ENCODE measurements around the gene HMGCL.
A peak's percentile ranks its signal among the peaks of the same experiment; 100 is the strongest.

DNA sequence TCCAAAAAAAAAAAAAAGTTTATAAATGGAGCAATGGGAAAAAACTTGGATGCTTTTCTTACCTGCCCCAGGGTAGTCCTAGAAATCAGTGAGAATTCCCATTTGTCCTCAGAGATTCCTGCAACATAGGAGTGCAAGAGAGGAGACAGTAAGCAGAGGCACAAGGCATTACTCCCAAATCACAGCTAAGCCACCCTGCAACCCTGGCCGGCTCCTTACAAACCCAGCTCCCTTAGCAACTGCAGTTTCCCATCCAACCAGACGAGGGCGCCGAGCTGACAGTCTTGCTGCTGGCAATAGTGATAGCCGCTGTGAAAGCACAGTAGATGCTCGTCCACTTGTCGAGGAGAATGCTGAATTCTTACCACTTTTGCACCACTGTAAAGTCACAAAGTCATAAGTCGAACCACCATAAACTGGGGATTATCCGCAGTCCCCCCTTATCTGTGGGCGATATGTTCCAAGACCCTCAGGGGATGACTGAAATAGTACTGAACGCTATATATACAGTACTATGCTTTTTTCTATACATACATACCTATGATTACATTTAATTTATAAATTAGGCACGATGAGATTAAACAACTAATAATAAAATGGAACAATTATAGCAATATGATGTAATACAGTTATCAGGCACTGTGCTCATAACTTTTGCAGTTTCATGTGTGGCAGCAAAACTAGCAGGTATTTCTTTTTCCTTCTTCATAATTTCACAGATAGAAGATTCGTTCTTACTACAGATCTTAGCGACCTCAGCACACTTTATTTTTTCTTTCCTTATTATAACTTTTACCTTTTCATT, 53.0 kb downstream of the HMGCL start:
- TF ChIP-seq, protein P1, sequence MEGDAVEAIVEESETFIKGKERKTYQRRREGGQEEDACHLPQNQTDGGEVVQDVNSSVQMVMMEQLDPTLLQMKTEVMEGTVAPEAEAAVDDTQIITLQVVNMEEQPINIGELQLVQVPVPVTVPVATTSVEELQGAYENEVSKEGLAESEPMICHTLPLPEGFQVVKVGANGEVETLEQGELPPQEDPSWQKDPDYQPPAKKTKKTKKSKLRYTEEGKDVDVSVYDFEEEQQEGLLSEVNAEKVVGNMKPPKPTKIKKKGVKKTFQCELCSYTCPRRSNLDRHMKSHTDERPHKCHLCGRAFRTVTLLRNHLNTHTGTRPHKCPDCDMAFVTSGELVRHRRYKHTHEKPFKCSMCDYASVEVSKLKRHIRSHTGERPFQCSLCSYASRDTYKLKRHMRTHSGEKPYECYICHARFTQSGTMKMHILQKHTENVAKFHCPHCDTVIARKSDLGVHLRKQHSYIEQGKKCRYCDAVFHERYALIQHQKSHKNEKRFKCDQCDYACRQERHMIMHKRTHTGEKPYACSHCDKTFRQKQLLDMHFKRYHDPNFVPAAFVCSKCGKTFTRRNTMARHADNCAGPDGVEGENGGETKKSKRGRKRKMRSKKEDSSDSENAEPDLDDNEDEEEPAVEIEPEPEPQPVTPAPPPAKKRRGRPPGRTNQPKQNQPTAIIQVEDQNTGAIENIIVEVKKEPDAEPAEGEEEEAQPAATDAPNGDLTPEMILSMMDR (IDR thresholded peaks at IDR 0.05) = peak; percentile 98
- TF ChIP-seq, protein P2, sequence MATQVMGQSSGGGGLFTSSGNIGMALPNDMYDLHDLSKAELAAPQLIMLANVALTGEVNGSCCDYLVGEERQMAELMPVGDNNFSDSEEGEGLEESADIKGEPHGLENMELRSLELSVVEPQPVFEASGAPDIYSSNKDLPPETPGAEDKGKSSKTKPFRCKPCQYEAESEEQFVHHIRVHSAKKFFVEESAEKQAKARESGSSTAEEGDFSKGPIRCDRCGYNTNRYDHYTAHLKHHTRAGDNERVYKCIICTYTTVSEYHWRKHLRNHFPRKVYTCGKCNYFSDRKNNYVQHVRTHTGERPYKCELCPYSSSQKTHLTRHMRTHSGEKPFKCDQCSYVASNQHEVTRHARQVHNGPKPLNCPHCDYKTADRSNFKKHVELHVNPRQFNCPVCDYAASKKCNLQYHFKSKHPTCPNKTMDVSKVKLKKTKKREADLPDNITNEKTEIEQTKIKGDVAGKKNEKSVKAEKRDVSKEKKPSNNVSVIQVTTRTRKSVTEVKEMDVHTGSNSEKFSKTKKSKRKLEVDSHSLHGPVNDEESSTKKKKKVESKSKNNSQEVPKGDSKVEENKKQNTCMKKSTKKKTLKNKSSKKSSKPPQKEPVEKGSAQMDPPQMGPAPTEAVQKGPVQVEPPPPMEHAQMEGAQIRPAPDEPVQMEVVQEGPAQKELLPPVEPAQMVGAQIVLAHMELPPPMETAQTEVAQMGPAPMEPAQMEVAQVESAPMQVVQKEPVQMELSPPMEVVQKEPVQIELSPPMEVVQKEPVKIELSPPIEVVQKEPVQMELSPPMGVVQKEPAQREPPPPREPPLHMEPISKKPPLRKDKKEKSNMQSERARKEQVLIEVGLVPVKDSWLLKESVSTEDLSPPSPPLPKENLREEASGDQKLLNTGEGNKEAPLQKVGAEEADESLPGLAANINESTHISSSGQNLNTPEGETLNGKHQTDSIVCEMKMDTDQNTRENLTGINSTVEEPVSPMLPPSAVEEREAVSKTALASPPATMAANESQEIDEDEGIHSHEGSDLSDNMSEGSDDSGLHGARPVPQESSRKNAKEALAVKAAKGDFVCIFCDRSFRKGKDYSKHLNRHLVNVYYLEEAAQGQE (IDR thresholded peaks at IDR 0.05; ENCODE audit: insufficient read depth in 1 of 2, low read depth in 2 of 2, low read length in 1 of 2) = no peak
- TF ChIP-seq POLR2AphosphoS5 (IDR thresholded peaks at IDR 0.05; ENCODE audit: low read depth, low read length) = no peak
- TF ChIP-seq SIN3A (IDR thresholded peaks at IDR 0.05; ENCODE audit: borderline replicate concordance, insufficient read depth, low read depth, low read length) = 0 out of 2 replicates have a peak, but pooled peaks have one; percentile 44
